Transverse colon (tissue), 4 donors: ENCODE data around the gene RLF. TPM values are rescaled to one million over a fixed set of nuclear protein-coding genes. Genes with fewer than 3 reads are reported as not detected.

Source experiments
- DNase-seq: peaks from one replicate; pipeline ENCODE4 v3.0.0-alpha.2; 2019
- H3K27ac ChIP-seq, 4 donors: fragments of 200-600 bp; sonication (generic); 2 replicates each; pipeline ENCODE4 v1.5.1; 2016 to 2018; ENCODE audit warnings: inconsistent platforms in 4 of 4
- H3K27me3 ChIP-seq: fragments of 200-600 bp; sonication (generic); 2 replicates; pipeline ENCODE4 v1.5.1; 2017; ENCODE audit warnings: inconsistent platforms
- H3K36me3 ChIP-seq, 4 donors: fragments of 200-600 bp; sonication (generic); 2 replicates each; pipeline ENCODE4 v1.5.1; 2017 to 2019; ENCODE audit warnings: inconsistent platforms in 4 of 4
- H3K4me1 ChIP-seq, 4 donors: fragments of 200-600 bp; sonication (generic); 2 replicates each; pipeline ENCODE4 v1.5.1; 2017 to 2020; ENCODE audit warnings: inconsistent platforms in 4 of 4
- H3K4me3 ChIP-seq, 4 donors: fragments of 200-600 bp; sonication (generic); 1 replicate in 1 of 4; 2 replicates in 3 of 4; pipeline versions ENCODE4 v1.5.1 to v1.6.1; 2017 to 2019; ENCODE audit warnings: inconsistent platforms in 4 of 4
- H3K9me3 ChIP-seq, 2 donors: fragments of 200-600 bp; sonication (generic); 2 replicates each; pipeline ENCODE4 v1.5.1; 2017 to 2019; ENCODE audit warnings: inconsistent platforms in 2 of 2
- EP300 ChIP-seq: sonication (generic); formaldehyde crosslinking; IDR thresholded peaks from one replicate; pipeline ENCODE4 v1.6.1; 2017; ENCODE audit warnings: antibody characterized with exemption, low read depth
- POLR2A ChIP-seq: fragments of 450-650 bp; IDR thresholded peaks from one replicate; pipeline ENCODE4 v1.6.1; 2016; ENCODE audit warnings: antibody characterized with exemption, mild to moderate bottlenecking, moderate library complexity
- POLR2AphosphoS5 ChIP-seq, 3 donors: sonication (generic); formaldehyde crosslinking; IDR thresholded peaks; one replicate each; pipeline ENCODE4 v1.6.1; 2016; ENCODE audit warnings: antibody characterized with exemption in 3 of 3
- WGBS, 2 donors: methylation state at CpG; one replicate each; pipeline ENCODE4 v1.1.5; 2018; ENCODE audit warnings: low coverage in 1 of 2; 5-methylcytosine and 5-hydroxymethylcytosine counted together
- in situ Hi-C, 4 donors: fragments of 200-750 bp; cut with MboI; loops; one replicate each; pipeline versions ENCODE4 v1.15.0 to v1.15.1; 2017; ENCODE audit warnings: low sequenced_read_pairs in 3 of 4, low pct_ligation_motif_present in 1 of 4, low pct_unique_long_range_greater_than_20kb in 1 of 4
- intact Hi-C: fragments of 100-400 bp; cut with DNase I; formaldehyde crosslinking; loops from one replicate; pipeline ENCODE4 v1.15.1; 2023; ENCODE audit warnings: low total_unique reads
- total RNA-seq, 4 donors: library from RNA; depleted of rRNA; stranded (reverse); fragments of >200 nt; gene quantifications; one replicate each; pipeline ENCODE4 v1.1.0, GENCODE V29; 2016
- TF ChIP-seq, protein P1 (sequence below), 5 experiments: fragments of 200-600 bp in 3 of 5; fragments of 450-650 bp in 2 of 5; sonication (generic) in 3 of 5; IDR thresholded peaks; 1 replicate in 2 of 5; 2 replicates in 3 of 5; pipeline ENCODE4 v1.5.1; 2016 to 2017; ENCODE audit warnings: antibody characterized with exemption in 5 of 5, inconsistent platforms in 3 of 5, mild to moderate bottlenecking in 2 of 5, moderate library complexity in 1 of 5

The RLF gene
- total RNA-seq, 4 donors from 2014 or later, result 11.2 to 18.3 (median 13.9) TPM

DNA sequence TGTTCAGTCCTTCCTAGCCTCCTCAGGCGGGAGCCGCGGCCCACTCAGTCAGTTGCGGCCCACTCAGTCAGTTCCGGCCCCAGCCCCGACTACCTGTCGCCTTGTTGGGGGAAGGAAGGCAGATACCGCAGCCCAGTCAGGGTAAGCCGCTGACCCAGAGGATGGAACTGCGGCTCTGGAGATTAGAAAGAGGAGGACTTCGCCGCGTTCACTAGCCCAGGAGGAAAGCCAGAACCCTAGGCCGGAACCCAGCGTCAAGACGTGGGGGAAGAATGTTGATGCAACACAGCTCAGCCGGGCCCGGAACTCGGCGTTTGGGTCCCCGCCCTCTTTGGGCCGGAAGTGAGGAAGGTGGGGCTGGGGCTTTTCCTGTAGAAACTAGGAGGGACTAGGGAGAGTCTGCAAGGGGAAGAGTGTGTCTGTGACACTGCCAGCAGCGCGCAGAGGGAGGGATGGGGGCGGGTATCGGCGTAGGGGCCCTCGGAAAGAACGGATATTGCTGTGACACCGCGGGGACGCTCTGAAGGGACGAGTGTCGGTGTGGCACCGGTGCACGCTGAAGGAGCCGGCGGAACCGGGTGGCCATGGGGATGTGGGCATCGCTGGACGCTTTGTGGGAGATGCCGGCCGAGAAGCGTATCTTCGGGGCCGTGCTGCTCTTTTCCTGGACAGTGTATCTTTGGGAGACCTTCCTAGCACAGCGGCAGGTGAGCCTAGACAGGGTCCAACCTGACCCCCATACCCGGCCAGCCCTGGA is 96.7 kb downstream of the RLF start, which contains the start of gene ZMPSTE24:
Gene ZMPSTE24 (plus strand): TSS at position 549 of the 757 bp plus-strand sequence. CDS start 36 bp downstream, at position 585.
- peak within 1 kb of the TSS; percentile 49 to 87 (median 73) for H3K4me3 ChIP-seq
- in situ Hi-C loops, result no loop called here
- no peaks in the 10 kb centered on the region for H3K27me3 ChIP-seq
- peak; percentile 96 for DNase-seq
- peaks cover 0 to 22% (median 10%) of the 10 kb centered on the region in 4 donors for H3K36me3 ChIP-seq
- peaks cover 6 to 31% (median 22%) of the 10 kb centered on the region in 4 donors for H3K4me1 ChIP-seq
- intact Hi-C loops, result no loop called here
- 0% methylated on average over 5 to 48 of the region's 48 CpGs for WGBS, 2 donors
- H3K27ac ChIP-seq, result peak within 1 kb of the TSS; percentile 91 to 96 (median 96)
- H3K9me3 ChIP-seq, result no peaks in the 10 kb centered on the region
- TF ChIP-seq, protein P1, sequence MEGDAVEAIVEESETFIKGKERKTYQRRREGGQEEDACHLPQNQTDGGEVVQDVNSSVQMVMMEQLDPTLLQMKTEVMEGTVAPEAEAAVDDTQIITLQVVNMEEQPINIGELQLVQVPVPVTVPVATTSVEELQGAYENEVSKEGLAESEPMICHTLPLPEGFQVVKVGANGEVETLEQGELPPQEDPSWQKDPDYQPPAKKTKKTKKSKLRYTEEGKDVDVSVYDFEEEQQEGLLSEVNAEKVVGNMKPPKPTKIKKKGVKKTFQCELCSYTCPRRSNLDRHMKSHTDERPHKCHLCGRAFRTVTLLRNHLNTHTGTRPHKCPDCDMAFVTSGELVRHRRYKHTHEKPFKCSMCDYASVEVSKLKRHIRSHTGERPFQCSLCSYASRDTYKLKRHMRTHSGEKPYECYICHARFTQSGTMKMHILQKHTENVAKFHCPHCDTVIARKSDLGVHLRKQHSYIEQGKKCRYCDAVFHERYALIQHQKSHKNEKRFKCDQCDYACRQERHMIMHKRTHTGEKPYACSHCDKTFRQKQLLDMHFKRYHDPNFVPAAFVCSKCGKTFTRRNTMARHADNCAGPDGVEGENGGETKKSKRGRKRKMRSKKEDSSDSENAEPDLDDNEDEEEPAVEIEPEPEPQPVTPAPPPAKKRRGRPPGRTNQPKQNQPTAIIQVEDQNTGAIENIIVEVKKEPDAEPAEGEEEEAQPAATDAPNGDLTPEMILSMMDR (IDR thresholded peaks at IDR 0.05), result peak in 1 of 5 experiments; percentile 5
- peak; percentile 52 to 69 (median 63) for TF ChIP-seq POLR2AphosphoS5 (IDR thresholded peaks at IDR 0.05)
- peak; percentile 63 for TF ChIP-seq POLR2A
- TF ChIP-seq EP300, result no peak

GRCh38 chr1:40258445-40258769 is 97.2 kb downstream of the RLF start:
- no peak for DNase-seq
- peak overlapping the region; percentile 91 to 96 (median 96) for H3K27ac ChIP-seq
- TF ChIP-seq, protein P1 (IDR thresholded peaks at IDR 0.05), result no peak
- TF ChIP-seq EP300, result no peak
- TF ChIP-seq POLR2A, result no peak
- no peak for TF ChIP-seq POLR2AphosphoS5 (IDR thresholded peaks at IDR 0.05)
- peaks cover 9 to 32% (median 23%) of the 10 kb centered on the region in 4 donors for H3K4me1 ChIP-seq
- in situ Hi-C loops (no loop called here), intact Hi-C loops (no loop called here)
- no peaks in the 10 kb centered on the region for H3K9me3 ChIP-seq
- H3K27me3 ChIP-seq, result no peaks in the 10 kb centered on the region
- peaks cover 0 to 26% (median 12%) of the 10 kb centered on the region in 4 donors for H3K36me3 ChIP-seq
- WGBS, 2 donors, result 0% methylated on average over 6 of the region's 10 CpGs; no CpG with 5 or more reads in 1 of the 2 donors
- H3K4me3 ChIP-seq, result peak overlapping the region; percentile 44 to 87 (median 73)

DNA sequence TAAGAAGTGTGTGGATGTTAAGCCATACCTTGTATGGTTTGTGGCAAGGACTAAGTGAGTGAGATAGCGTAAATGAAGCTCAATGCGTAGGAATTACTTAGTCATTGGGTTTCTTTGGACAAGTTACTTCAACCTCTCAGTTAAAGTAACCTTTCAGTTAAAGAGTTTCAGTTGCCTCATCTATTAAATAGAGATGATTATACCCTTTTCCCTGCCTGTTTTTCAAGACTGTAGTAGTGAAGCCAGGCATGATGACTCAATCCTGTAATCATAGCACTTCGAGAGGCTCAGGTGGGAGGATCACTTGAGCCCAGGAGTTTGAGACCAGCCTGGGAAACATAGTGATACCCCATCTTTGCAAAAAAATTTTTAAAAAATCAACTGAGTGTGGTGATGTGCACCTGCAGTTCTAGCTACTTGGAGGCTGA is 103.2 kb downstream of the RLF start:
- Histone ChIP-seq H3K36me3 (peaks cover 0 to 45% (median 20%) of the 10 kb centered on the region in 4 donors), H3K4me1 (peaks cover 0 to 9% (median 4%) of the 10 kb centered on the region in 4 donors), H3K4me3 (no peak overlapping the region), H3K9me3 (no peaks in the 10 kb centered on the region), H3K27me3 (no peaks in the 10 kb centered on the region), H3K27ac (no peak overlapping the region)
- no peak for DNase-seq
- WGBS, 2 donors, result 80 to 95% methylated on average over 2 to 3 of the region's 3 CpGs
- intact Hi-C loops, result no loop called here
- in situ Hi-C loops, result no loop called here
- TF ChIP-seq POLR2AphosphoS5 (IDR thresholded peaks at IDR 0.05), result no peak
- no peak for TF ChIP-seq POLR2A
- TF ChIP-seq, protein P1 (IDR thresholded peaks at IDR 0.05), result no peak
- no peak for TF ChIP-seq EP300

DNA sequence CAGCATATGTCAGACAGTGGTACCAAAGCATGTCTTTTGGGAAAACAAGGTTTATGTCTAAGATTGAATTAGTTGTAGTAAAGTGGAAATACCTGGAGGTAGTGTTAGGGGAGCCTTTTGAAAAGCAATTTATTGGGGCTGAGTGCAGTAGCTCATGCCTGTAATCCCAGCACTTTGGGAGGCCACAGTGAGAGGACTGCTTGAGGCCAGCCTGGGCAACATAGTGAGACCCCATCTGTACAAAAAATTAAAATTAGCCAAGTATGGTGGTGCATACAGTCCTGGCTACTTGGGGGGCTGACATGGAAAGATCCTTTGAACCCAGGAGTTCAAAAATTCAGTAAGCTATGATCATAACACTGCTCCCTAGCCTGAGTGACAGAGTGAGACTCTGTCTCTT is 104.1 kb downstream of the RLF start:
- in situ Hi-C loops, result no loop called here
- intact Hi-C loops, result no loop called here
- H3K9me3 ChIP-seq, result no peaks in the 10 kb centered on the region
- DNase-seq, result no peak
- no peak overlapping the region for H3K27ac ChIP-seq
- H3K4me3 ChIP-seq, result no peak overlapping the region
- TF ChIP-seq POLR2AphosphoS5 (IDR thresholded peaks at IDR 0.05), result no peak
- TF ChIP-seq, protein P1 (IDR thresholded peaks at IDR 0.05), result no peak
- TF ChIP-seq POLR2A, result no peak
- TF ChIP-seq EP300, result no peak
- H3K4me1 ChIP-seq, result peaks cover 0 to 4% (median 2%) of the 10 kb centered on the region in 4 donors
- no peaks in the 10 kb centered on the region for H3K27me3 ChIP-seq
- H3K36me3 ChIP-seq, result peaks cover 0 to 55% (median 24%) of the 10 kb centered on the region in 4 donors
